B cell (primary cell): ENCODE data around the gene ADGRV1. TPM values are rescaled to one million over a fixed set of nuclear protein-coding genes. Genes with fewer than 3 reads are reported as not detected.

Experiments used
- ATAC-seq: fragments of 200-7000 bp; cut with Tn5 transposase; one replicate; pipeline ENCODE4 v1.10.0; 2021; ENCODE audit warnings: low read depth, mild to moderate bottlenecking, moderate number of reproducible peaks, moderate library complexity
- CTCF ChIA-PET: fragments of 350-600 bp; sonication (Branson Sonifier 250); formaldehyde crosslinking; loops from one replicate; lab custom pipeline; 2021; ENCODE audit warnings: antibody characterized with exemption, inconsistent platforms; lab: Charles Lee
- POLR2A ChIA-PET: fragments of 350-600 bp; sonication (Branson Sonifier 250); formaldehyde crosslinking; loops from one replicate; lab custom pipeline; 2021; ENCODE audit warnings: antibody characterized with exemption; lab: Charles Lee
- DNase-seq: peaks from one replicate; pipeline ENCODE4 v3.0.0; 2013
- H2AFZ ChIP-seq: 2 replicates; pipeline ENCODE4 v1.6.1; 2012; ENCODE audit warnings: mild to moderate bottlenecking, low read depth, low read length; ENCODE audit not compliant: insufficient read depth, poor library complexity, severe bottlenecking
- H3K27ac ChIP-seq, 2 donors: 1 replicate in 1 of 2; 2 replicates in 1 of 2; pipeline ENCODE4 v1.5.1; 2012 to 2013; ENCODE audit warnings: low read length in 2 of 2, mild to moderate bottlenecking in 2 of 2, moderate library complexity in 1 of 2
- H3K27me3 ChIP-seq, 4 experiments: fragments of 200-600 bp in 1 of 4; sonication (generic) in 1 of 4; replicated peaks in 1 of 4; 1 replicate in 2 of 4; 2 replicates in 2 of 4; pipeline versions ENCODE4 v1.6.1 to v1.7.0; 2013 to 2016; ENCODE audit warnings: low read length in 3 of 4, mild to moderate bottlenecking in 2 of 4, mixed read lengths in 1 of 4, moderate library complexity in 1 of 4; ENCODE audit not compliant: insufficient read depth in 4 of 4, control insufficient read depth in 3 of 4; ENCODE audit errors: control extremely low read depth in 1 of 4
- H3K36me3 ChIP-seq, 2 experiments: replicated peaks in 1 of 2; 1 replicate in 1 of 2; 2 replicates in 1 of 2; pipeline versions ENCODE4 v1.6.1 to v1.7.1; 2013; ENCODE audit warnings: low read length in 1 of 2; ENCODE audit not compliant: insufficient read depth in 2 of 2, control insufficient read depth in 1 of 2; ENCODE audit errors: control extremely low read depth in 1 of 2, extremely low read depth in 1 of 2
- H3K4me1 ChIP-seq, 2 donors: fragments of 200-600 bp in 1 of 2; sonication (generic) in 1 of 2; 1 replicate in 1 of 2; 2 replicates in 1 of 2; pipeline versions ENCODE4 v1.5.1 to v1.6.1; 2013 to 2017; ENCODE audit warnings: low read length in 2 of 2; ENCODE audit not compliant: control insufficient read depth in 2 of 2, insufficient read depth in 2 of 2
- H3K4me2 ChIP-seq: replicated peaks from 2 replicates; pipeline ENCODE3; 2012; ENCODE audit warnings: mild to moderate bottlenecking, low read depth, low read length; ENCODE audit not compliant: poor library complexity, severe bottlenecking
- H3K4me3 ChIP-seq, 5 experiments: fragments of 200-600 bp in 1 of 5; sonication (generic) in 1 of 5; 1 replicate in 3 of 5; 2 replicates in 2 of 5; pipeline versions ENCODE4 v1.5.1 to v1.7.0; 2011 to 2016; ENCODE audit warnings: low read length in 4 of 5, mild to moderate bottlenecking in 4 of 5, low read depth in 2 of 5, control low read depth in 1 of 5, moderate library complexity in 1 of 5; ENCODE audit not compliant: insufficient read depth in 1 of 5; ENCODE audit errors: control extremely low read depth in 1 of 5, extremely low read depth in 1 of 5
- H3K79me2 ChIP-seq: fragments of 200-600 bp; sonication (generic); one replicate; pipeline ENCODE4 v1.6.0; 2016; ENCODE audit warnings: low read length; ENCODE audit not compliant: control insufficient read depth, insufficient read depth
- H3K9ac ChIP-seq: fragments of 200-600 bp; sonication (generic); 2 replicates; pipeline ENCODE4 v1.6.1; 2017; ENCODE audit warnings: mild to moderate bottlenecking, low read length, moderate library complexity
- H3K9me3 ChIP-seq, 3 donors: one replicate each; pipeline versions ENCODE4 v1.6.1 to v1.7.1; 2013; ENCODE audit warnings: low read length in 2 of 3; ENCODE audit not compliant: control insufficient read depth in 2 of 3, insufficient read depth in 1 of 3; ENCODE audit errors: control extremely low read depth in 1 of 3
- H4K20me1 ChIP-seq: 2 replicates; pipeline ENCODE4 v1.6.0; 2012; ENCODE audit warnings: mild to moderate bottlenecking, low read length; ENCODE audit not compliant: insufficient read depth, control insufficient read depth, poor library complexity, severe bottlenecking
- H3K27ac Mint-ChIP-seq: one replicate; pipeline ENCODE4 v1.8.0; 2021; ENCODE audit warnings: mixed read lengths
- H3K27me3 Mint-ChIP-seq: one replicate; pipeline ENCODE4 v1.8.0; 2021; ENCODE audit warnings: mixed read lengths
- H3K4me1 Mint-ChIP-seq: one replicate; pipeline ENCODE4 v1.8.0; 2021; ENCODE audit warnings: mixed read lengths
- H3K4me3 Mint-ChIP-seq: one replicate; pipeline ENCODE4 v1.8.0; 2021; ENCODE audit warnings: mixed read lengths
- H3K9me3 Mint-ChIP-seq: one replicate; pipeline ENCODE4 v1.8.0; 2022; ENCODE audit warnings: mixed read lengths; ENCODE audit not compliant: insufficient read depth
- EZH2 ChIP-seq: IDR thresholded peaks from 2 replicates; pipeline ENCODE4 v1.6.1; 2012; ENCODE audit warnings: borderline replicate concordance, low read depth, mild to moderate bottlenecking, moderate library complexity, low read length; ENCODE audit not compliant: insufficient read depth, poor library complexity, severe bottlenecking
- WGBS: methylation state at CpG from one replicate; pipeline ENCODE4 v1.1.5; 2013; ENCODE audit warnings: missing lambda C conversion rate; ENCODE audit not compliant: insufficient coverage; 5-methylcytosine and 5-hydroxymethylcytosine counted together
- intact Hi-C: fragments of 100-400 bp; cut with micrococcal nuclease; formaldehyde crosslinking; loops from one replicate; pipeline ENCODE4 v1.10.0; 2022
- polyA plus RNA-seq: library from polyadenylated mRNA; depleted of rRNA; stranded (reverse); fragments of >200 nt; gene quantifications from 2 replicates; pipeline ENCODE4 v1.2.3, GENCODE V29; 2012
- total RNA-seq, 2 donors: library from RNA; stranded (reverse); fragments of 120-200 nt in 1 of 2; gene quantifications; 1 replicate in 1 of 2; 2 replicates in 1 of 2; pipeline versions ENCODE4 v1.2.3 to v1.2.4, GENCODE V29; 2013 to 2022
- TF ChIP-seq, protein P1 (sequence below): fragments of 200-600 bp; IDR thresholded peaks from one replicate; pipeline ENCODE4 v1.8.0; 2022; ENCODE audit warnings: antibody characterized with exemption, mild to moderate bottlenecking

ADGRV1 gene
- total and polyA plus RNA-seq, 2 donors (not counting 1 experiment from before 2014, with no cell fraction given) = 0.07 TPM; not detected in 1

DNA sequence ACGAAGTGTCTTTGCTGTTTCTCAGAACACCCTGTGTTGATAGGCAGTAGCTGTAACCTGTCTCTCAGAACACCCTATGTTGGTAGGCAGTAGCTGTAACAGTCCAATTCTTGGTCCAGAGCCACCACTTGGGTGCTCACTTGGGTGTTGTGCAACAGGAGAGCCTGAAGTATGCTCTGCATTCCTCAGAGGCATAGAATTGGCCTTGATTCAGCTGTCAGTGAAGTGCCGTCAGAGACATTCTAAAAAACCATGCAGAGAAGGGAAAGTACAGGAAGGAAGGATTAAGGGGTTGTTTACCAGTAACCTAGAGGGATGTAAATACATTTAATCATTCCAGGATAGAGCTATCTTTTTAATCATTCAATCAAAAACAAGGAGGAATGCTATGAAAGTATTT is 593.4 kb downstream of the ADGRV1 start:
- no peak for ATAC-seq
- no peak overlapping the region for H3K27ac Mint-ChIP-seq
- H3K4me1 Mint-ChIP-seq = no peaks in the 10 kb centered on the region
- no peaks in the 10 kb centered on the region for H4K20me1 ChIP-seq
- WGBS = 92% methylated on average over 2 of the region's 2 CpGs
- H3K27ac ChIP-seq = no peak overlapping the region
- H3K4me3 Mint-ChIP-seq = no peak overlapping the region
- DNase-seq = no peak
- no peaks in the 10 kb centered on the region for H3K27me3 ChIP-seq
- H3K4me1 ChIP-seq = no peaks in the 10 kb centered on the region
- intact Hi-C loops = no loop called here
- CTCF ChIA-PET = interaction anchor here (0.8 kb wide), 1 partner anchor 234 kb away, joined by 3 read pairs; no protein-coding TSS in a partner anchor
- no peak overlapping the region for H3K4me2 ChIP-seq
- TF ChIP-seq EZH2 = no peak
- TF ChIP-seq, protein P1, sequence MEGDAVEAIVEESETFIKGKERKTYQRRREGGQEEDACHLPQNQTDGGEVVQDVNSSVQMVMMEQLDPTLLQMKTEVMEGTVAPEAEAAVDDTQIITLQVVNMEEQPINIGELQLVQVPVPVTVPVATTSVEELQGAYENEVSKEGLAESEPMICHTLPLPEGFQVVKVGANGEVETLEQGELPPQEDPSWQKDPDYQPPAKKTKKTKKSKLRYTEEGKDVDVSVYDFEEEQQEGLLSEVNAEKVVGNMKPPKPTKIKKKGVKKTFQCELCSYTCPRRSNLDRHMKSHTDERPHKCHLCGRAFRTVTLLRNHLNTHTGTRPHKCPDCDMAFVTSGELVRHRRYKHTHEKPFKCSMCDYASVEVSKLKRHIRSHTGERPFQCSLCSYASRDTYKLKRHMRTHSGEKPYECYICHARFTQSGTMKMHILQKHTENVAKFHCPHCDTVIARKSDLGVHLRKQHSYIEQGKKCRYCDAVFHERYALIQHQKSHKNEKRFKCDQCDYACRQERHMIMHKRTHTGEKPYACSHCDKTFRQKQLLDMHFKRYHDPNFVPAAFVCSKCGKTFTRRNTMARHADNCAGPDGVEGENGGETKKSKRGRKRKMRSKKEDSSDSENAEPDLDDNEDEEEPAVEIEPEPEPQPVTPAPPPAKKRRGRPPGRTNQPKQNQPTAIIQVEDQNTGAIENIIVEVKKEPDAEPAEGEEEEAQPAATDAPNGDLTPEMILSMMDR = no peak
- no peak overlapping the region for H3K9ac ChIP-seq
- H3K4me3 ChIP-seq = no peak overlapping the region
- no peak overlapping the region for H2AFZ ChIP-seq
- POLR2A ChIA-PET = no interaction called here
- no peaks in the 10 kb centered on the region for H3K79me2 ChIP-seq
- peaks cover 8% of the 10 kb centered on the region for H3K27me3 Mint-ChIP-seq
- H3K36me3 ChIP-seq = no peaks in the 10 kb centered on the region
- peaks cover 0 to 9% (median 0%) of the 10 kb centered on the region in 3 donors for H3K9me3 ChIP-seq
- no peaks in the 10 kb centered on the region for H3K9me3 Mint-ChIP-seq

GRCh38 chr5:91154338-91154737 is 595.7 kb downstream of the ADGRV1 start:
- H3K79me2 ChIP-seq = no peaks in the 10 kb centered on the region
- no peak for DNase-seq
- WGBS = 100% methylated on average over 3 of the region's 9 CpGs
- POLR2A ChIA-PET = no interaction called here
- no peak overlapping the region for H3K27ac Mint-ChIP-seq
- CTCF ChIA-PET = no interaction called here
- H3K9me3 ChIP-seq = no peaks in the 10 kb centered on the region
- H3K27me3 Mint-ChIP-seq = peaks cover 5% of the 10 kb centered on the region
- no peaks in the 10 kb centered on the region for H3K27me3 ChIP-seq
- no peak overlapping the region for H3K4me3 Mint-ChIP-seq
- H3K27ac ChIP-seq = no peak overlapping the region
- H3K4me3 ChIP-seq = no peak overlapping the region
- H3K9me3 Mint-ChIP-seq = no peaks in the 10 kb centered on the region
- H3K36me3 ChIP-seq = no peaks in the 10 kb centered on the region
- H3K9ac ChIP-seq = no peak overlapping the region
- no peak for ATAC-seq
- no peak overlapping the region for H3K4me2 ChIP-seq
- TF ChIP-seq, protein P1 = no peak
- no peak for TF ChIP-seq EZH2
- H3K4me1 ChIP-seq = no peaks in the 10 kb centered on the region
- no peaks in the 10 kb centered on the region for H3K4me1 Mint-ChIP-seq
- no peak overlapping the region for H2AFZ ChIP-seq
- intact Hi-C loops = no loop called here
- no peaks in the 10 kb centered on the region for H4K20me1 ChIP-seq
